Anterior cingulate cortex (tissue), 58 donors: ENCODE results near the gene NARF.
"Not testable (repeated sequence)": the region's sequence is repeated elsewhere in the genome, so short reads cannot be mapped to it uniquely, and the experiment has no call there.

Experiments
- DNase-seq, 58 donors: peaks; one replicate each; lab custom pipeline; 2025; lab: John Stamatoyannopoulos, UW

Gene NARF

GRCh38 chr17:82458179-82458884 is at the start of gene NARF:
NARF (plus strand) TSS chr17:82458741; CDS start chr17:82458804, 63 bp downstream.
- DNase-seq: peak; percentile 70 to 99 (median 97)

DNA sequence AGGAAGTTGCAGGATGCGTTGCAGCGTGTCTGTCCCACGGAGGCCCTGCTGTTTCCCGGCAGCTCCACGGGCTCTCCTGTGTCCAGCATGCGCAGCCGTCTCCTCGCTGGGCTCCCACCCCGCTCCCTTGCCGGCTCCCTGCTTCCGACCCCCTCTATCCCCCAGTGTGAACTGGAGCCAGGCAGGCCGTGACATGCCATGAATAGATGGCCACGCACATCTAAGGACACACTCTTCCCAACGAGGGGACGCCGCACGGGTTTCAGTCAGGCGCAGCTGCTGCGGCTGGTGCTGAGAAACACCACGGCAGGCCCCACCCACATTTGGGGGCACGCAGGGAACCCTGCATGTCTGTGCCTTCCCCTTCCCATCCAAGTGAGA is 49.6 kb upstream of the NARF start:
- no peak for DNase-seq

DNA sequence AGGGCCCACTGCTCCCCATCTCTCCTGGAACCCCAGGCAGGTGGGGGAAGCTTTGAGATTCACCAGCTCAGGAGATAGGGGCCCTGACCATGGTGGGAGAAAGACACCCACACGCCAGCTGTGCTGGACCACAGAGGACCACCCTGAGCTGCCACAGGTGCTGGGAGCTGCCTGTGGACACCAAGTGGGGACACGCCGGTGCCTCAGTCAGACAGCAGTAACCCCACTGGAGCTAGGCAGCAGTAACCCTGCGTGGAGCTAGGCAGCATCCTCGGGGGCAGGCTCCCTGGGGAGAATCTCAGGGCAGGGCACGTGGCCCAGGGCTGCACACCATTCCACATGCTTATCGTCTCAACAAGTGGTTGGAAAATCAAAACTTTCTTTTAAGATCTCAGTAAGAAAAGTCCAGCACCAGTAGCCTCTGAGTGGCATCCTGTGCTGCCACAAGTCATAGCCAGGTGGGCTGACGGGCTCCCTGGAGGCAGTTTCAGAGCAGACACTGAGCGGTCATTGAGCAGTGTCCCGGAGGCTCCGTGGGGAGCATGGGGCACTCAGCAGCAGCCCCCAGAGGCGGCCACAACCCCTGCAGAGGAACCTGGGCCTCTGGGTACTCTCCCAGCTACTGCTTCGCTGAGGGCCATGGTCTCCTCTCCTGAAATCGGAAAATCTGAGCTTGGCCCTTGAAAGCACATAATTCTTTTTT is 48.4 kb upstream of the NARF start:
- no peak for DNase-seq

DNA sequence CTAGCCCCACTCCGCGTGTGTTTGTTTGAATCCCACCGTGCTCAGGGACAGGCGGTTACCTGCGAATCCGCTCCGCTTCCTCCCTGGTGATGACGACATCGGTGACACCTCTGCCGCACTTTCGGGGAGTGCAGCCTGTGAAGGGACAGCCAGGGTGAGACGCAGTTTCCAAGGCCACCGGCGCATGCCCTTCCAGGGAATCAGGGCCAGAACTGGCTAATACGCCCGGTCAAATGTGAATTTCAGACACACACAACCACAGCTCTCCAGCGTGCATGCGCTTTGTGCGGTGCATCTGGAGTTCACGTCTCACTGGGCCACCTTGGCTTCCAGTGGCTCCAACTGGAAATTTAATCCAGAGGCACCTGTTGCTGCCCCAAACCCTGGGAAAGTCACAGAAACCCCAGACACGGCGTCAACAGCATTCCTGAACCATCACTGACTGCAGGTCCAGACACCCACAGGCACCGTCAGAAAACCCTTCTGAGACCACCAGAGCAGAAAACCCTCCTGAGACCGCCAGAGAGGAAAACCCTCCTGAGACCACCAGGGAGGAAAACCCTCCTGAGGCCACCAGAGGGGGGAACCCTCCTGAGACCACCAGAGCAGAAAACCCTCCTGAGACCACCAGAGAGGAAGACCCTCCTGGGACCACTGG is 47.0 kb upstream of the NARF start:
- DNase-seq: no peak

GRCh38 chr17:82412081-82412480 is 46.5 kb upstream of the NARF start:
- not testable (repeated sequence) for DNase-seq

DNA sequence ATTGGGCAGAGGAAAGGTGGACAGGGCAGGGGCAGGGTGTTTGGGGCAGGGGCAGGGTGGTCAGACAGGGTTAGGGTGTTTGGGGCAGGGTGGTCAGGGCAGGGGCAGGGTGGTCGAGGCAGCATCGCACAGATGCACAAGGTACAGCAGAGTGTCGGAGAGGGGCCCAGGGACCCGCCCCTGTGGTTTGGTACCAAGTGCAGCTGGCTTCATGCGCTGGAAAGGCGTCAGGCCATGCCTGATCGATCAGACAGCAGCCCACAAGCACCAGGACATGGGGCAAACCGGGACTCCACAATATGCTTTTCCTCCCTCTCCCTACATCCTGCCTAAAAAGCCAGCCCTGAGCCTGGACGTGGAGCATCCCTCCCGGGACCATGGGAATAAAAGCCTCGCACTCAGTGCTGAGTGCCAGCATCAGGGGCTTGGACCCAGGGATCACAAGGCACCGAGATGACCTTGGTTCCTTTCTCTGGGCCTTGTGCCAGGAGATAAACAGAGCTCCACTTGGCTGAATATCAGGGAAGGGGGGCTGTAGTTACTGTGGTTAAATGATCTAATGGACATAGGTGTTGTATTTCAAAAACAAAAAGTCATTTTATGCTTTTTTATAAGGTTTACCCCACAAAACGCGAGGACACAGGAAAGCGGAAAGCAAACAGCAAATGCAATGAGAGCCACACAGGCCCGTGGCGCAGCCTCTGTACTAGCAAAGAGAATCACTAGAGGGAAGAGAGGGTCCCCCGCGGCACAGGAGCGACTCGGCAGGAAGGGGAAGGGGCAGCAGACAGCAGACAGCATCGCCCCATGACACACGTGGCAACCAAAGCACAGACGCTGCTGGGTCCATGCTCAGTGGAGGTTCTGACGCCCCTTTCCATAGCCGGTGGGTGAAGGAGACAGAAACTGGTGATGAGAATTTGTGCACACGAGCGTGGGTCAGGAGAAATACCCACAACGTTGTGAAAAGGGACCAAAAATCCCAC is 45.7 kb upstream of the NARF start:
- no peak for DNase-seq

DNA sequence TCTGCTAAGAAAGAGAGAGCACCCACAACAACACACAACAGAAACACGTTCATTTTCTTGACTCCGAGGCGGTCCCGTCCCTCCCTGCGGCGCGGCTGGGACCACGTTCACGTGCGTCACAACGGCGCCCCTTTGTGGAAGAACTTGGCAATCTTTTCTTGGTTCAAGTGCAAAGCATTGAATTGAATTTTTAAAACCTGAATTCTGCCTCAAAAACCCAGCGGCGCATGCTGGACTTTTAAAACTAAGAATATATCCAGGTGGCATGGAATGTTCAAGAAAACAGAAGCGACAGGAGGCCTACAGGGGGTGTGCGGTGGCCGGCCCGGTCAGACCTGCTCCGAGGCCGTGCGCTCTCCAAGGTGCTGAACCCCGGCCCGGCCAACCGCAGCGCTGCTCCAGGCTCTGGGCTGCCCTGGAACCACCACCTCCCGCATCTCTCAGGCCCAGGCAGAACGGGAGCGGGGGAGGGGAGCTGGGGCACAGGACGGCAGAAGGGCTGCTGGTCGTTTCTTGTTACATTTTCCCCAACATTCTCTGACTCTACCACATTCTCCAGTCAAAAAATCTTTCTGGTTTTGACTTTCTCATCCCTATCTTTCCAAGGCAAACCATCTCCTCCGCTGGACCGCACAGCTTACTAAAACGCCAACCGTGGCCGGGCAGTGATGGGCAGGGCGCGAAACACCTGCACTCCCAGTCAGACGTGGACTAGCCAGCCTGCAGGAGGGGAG is 43.8 kb upstream of the NARF start:
- DNase-seq: peak in 48 of 58 donors; percentile 2 to 70 (median 44)

DNA sequence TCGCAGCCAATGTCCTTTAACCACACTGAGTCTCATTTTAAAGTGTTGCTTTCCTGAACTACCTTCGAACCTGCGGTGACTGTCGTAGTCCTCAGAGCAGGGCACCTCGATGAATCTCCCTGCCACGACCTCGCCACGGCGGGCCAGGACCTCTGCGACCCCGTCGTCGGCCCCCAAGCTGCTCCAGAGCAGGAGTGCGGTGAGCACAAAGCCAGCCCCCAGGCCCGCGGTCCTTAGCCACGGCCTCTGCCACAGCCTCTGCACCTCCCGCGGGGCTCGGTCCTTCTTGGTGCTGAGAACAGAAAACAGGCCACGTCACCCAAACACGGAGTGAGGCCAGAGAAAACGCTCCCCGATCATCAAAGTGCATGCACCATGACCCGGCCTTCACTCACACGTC is 43.2 kb upstream of the NARF start:
- no peak for DNase-seq

- DNase-seq: no peak
Observed at GRCh38 chr17:82415786-82416185, 42.8 kb upstream of the NARF start.

DNA sequence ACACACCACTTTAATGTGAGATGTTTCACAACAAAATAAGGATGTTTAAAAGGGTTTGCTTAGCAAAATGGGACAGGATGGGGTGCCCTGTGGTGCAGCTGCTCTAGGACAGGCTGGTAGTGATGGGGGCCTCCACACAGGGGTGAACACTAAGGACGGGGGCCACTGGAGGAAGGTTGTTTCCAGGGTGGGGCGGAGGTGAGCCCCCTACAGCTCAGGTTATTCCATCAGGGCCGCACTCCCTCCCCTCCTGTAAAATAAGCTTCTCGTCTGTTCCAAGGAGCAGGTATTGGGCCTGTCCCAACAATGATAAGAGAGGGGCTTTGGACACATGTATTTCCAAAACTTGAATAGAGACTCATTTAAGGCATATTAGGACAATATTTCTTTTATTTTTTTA is 42.3 kb upstream of the NARF start:
- DNase-seq: no peak

- no peak for DNase-seq
Observed at GRCh38 chr17:82416771-82417170, 41.8 kb upstream of the NARF start.

DNA sequence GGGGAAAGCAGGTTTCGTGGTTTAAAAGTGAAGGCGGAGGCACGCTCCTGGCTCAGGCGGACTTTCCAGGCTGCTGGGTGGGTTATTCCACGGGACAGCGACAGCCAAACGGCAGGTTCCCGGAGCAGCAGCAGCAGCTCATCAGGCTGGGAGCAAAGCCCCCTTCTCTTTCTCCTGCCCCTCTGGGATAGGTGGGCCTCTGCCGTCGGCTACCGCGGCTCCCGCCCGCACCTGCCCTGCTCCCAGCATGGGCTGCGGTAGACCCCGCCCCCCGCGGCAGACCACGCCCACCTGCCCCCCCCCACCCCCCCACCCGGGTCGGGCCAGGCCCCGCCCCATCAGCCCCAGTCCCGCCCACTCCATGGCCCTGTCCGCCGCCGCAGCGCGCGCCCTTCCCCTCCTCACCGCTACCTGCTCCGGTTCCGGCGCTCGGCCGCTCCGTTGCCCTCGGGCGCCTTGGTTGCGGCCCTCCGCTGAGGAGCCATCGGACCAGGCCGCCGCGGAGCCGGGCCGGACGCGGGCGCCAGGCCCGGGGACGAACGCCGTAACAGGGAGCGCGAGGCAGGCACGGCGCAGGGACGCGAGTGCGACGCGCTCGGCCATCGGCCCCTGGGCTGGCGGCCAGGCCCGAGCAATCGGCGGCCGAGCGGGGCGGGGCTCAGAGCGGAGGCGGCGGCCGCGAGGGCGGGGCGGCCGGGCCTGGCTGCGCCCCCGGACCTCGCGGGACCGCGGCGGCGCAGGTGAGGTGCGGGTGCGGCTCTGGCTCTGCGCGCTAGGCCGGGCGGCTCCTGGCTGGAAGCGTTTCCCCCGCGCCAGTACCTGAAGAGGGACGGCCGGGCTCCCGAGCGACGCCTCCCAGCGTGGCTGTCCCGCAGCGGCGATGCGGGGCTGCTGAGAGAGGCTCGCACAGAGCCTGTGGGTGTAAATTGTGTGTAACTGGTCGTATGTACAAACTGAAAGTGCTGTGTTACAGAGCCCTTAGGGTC is 40.2 kb upstream of the NARF start, which contains the start of the genes HEXD and OGFOD3:
HEXD (plus strand) TSS at position 347 of the 986 bp plus-strand sequence. CDS start 1,453 bp downstream, outside the sequence.
OGFOD3 (minus strand) TSS at position 586 of the 986 bp plus-strand sequence; CDS start at position 485, 101 bp downstream.
- DNase-seq: peak in 56 of 58 donors; percentile 41 to 95 (median 81)

DNA sequence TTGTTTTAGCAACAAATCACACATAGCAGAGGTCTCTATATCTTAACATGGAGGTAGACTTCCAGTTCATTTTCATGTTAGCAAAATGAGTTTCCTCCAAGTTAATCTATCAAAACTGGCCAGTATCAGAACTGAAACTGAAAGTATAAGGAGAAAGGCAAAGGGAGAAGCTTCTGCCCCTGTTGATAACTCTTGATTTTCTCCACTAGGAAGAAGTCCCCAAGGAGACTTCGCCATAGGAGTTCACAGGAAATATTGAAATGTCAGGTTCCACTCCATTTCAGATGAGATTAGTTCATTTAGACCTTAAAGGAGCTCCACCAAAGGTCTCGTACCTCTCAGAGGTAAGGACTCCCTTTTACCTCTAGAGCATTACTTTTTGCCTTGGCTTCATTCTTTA is 39.0 kb upstream of the NARF start:
- no peak for DNase-seq

DNA sequence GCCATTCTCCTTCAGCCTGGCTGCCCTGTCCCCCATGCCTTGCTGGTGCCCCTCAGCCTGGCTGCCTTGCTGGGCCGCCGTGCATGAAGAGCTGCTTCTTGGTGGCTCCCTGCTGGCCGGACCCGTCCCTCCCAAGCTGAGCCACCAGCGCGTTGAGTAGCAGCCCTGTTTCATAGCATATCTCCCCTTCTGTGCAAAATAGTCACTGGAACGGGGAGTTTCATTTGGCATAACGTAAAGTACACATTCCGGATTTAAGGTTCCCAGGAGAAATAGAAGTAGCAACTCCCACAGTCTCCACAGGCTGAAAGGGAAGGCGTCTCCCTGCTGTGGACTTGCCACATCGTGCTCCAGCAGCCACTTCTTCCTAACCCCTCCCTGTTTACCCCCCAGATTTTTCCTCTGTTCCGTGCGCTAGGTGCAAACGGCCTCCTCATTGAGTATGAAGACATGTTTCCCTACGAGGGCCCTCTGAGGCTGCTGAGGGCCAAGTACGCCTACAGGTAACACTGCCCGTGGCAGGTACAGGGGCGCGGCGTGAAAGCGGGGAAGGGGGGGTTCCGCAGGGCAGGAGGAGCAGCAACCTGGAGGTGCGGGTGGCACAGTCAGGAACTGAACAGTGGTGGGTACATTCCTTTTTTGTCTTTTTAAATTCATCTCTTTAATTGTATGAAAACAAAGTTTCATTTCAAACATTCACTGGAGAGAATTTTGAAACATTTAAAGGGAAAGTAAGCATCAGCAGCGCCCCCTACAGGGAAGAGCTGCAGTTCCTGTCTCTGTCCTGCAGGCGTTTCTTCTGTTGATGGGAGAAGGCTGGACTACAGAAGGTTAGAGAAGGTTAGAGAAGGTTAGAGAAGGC is 34.3 kb upstream of the NARF start:
- peak in 3 of 58 donors; percentile 11 to 43 (median 18) for DNase-seq

DNA sequence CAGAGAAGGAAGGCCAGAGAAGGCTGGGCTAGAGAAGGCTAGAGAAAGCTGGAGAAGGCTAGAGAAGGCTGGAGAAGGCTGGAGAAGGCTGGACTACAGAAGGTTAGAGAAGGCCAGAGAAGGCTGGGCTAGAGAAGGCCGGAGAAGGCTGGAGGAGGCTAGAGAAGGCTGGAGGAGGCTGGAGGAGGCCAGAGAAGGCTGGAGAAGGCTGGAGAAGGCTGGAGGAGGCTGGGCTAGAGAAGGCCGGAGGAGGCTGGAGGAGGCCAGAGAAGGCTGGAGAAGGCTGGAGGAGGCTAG is 33.7 kb upstream of the NARF start:
- no peak for DNase-seq

DNA sequence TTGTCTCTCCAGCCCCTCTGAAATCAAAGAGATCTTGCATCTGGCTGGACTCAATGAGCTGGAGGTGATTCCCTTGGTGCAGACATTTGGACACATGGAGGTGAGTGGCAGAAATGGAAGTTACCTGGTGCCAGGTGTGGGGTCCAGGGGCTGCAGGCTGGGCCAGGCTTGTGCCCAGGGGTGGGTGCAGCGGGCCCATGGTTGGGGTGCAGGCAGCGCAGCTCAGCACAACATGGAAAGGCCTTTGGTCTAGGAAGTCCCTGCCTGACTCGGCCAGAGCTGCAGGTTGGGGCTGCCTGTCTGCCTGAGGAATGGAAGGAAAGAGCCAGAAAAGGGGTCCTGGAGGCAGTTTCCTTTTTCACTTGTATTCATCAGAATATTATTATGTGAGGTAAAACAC is 30.0 kb upstream of the NARF start:
- no peak for DNase-seq

- DNase-seq: no peak
Observed at GRCh38 chr17:82429824-82430223, 28.7 kb upstream of the NARF start.
